Activated T-cell treated with anti-CD3 and anti-CD28 coated beads, Interleukin-2, amount 50 U/mL, for 24 hours (primary cell): Measurements from ENCODE around the gene CARD18.
"Not testable (repeated sequence)": the region's sequence is repeated elsewhere in the genome, so short reads cannot be mapped to it uniquely, and the experiment has no call there.

ENCODE experiments used
- DNase-seq: peaks from one replicate; pipeline ENCODE4 v3.0.0-alpha.2; 2020
- H3K27ac Mint-ChIP-seq: 2 replicates; pipeline ENCODE4 v1.8.0; 2020; ENCODE audit warnings: mild to moderate bottlenecking, mixed read lengths
- H3K27me3 Mint-ChIP-seq: 2 replicates; pipeline ENCODE4 v1.8.0; 2020; ENCODE audit warnings: mixed read lengths
- H3K36me3 Mint-ChIP-seq: 2 replicates; pipeline ENCODE4 v1.8.0; 2020; ENCODE audit warnings: low read depth, mixed read lengths
- H3K4me1 Mint-ChIP-seq: 2 replicates; pipeline ENCODE4 v1.8.0; 2020; ENCODE audit warnings: low read depth, mixed read lengths
- H3K4me3 Mint-ChIP-seq: 2 replicates; pipeline ENCODE4 v1.8.0; 2020; ENCODE audit warnings: mild to moderate bottlenecking, moderate library complexity, mixed read lengths
- H3K9me3 Mint-ChIP-seq: 2 replicates; pipeline ENCODE4 v1.8.0; 2020; ENCODE audit warnings: mixed read lengths

The CARD18 gene

GRCh38 chr11:105109321-105109720 lies 30.2 kb downstream of the CARD18 start:
- DNase-seq = no peak
- Mint-ChIP-seq H3K4me1 (peaks cover 24% of the 10 kb centered on the region), H3K27me3 (peaks cover 16% of the 10 kb centered on the region), H3K9me3 (peaks cover 5% of the 10 kb centered on the region), H3K4me3 (no peak overlapping the region), H3K36me3 (no peaks in the 10 kb centered on the region), H3K27ac (no peak overlapping the region)

GRCh38 chr11:105108247-105108646 lies 31.3 kb downstream of the CARD18 start:
- DNase-seq = no peak
- Mint-ChIP-seq H3K4me3 (no peak overlapping the region), H3K27me3 (peaks cover 12% of the 10 kb centered on the region), H3K9me3 (peaks cover 5% of the 10 kb centered on the region), H3K4me1 (peaks cover 24% of the 10 kb centered on the region), H3K36me3 (no peaks in the 10 kb centered on the region), H3K27ac (no peak overlapping the region)

- not testable (repeated sequence) for H3K36me3 Mint-ChIP-seq, DNase-seq, H3K27ac Mint-ChIP-seq, H3K9me3 Mint-ChIP-seq
- H3K4me3 Mint-ChIP-seq = peak overlapping the region; percentile 8
- peaks cover 12% of the 10 kb centered on the region for H3K27me3 Mint-ChIP-seq
- H3K4me1 Mint-ChIP-seq = peaks cover 24% of the 10 kb centered on the region
Measured at GRCh38 chr11:105107226-105107825, 32.2 kb downstream of the CARD18 start.

- DNase-seq = no peak
- H3K4me3 Mint-ChIP-seq = no peak overlapping the region
- H3K27ac Mint-ChIP-seq = no peak overlapping the region
- H3K36me3 Mint-ChIP-seq = no peaks in the 10 kb centered on the region
- H3K9me3 Mint-ChIP-seq = peaks cover 5% of the 10 kb centered on the region
- peaks cover 12% of the 10 kb centered on the region for H3K27me3 Mint-ChIP-seq
- H3K4me1 Mint-ChIP-seq = peaks cover 29% of the 10 kb centered on the region
Measured at GRCh38 chr11:105106140-105106539, 33.4 kb downstream of the CARD18 start.

GRCh38 chr11:105104292-105104691 lies 35.3 kb downstream of the CARD18 start:
- Mint-ChIP-seq H3K4me1 (peaks cover 33% of the 10 kb centered on the region), H3K36me3 (no peaks in the 10 kb centered on the region), H3K9me3 (peaks cover 5% of the 10 kb centered on the region), H3K27me3 (peaks cover 4% of the 10 kb centered on the region), H3K4me3 (no peak overlapping the region), H3K27ac (no peak overlapping the region)
- no peak for DNase-seq

GRCh38 chr11:105103336-105103735 lies 36.2 kb downstream of the CARD18 start:
- H3K36me3 Mint-ChIP-seq = no peaks in the 10 kb centered on the region
- no peak overlapping the region for H3K4me3 Mint-ChIP-seq
- peaks cover 5% of the 10 kb centered on the region for H3K9me3 Mint-ChIP-seq
- peaks cover 4% of the 10 kb centered on the region for H3K27me3 Mint-ChIP-seq
- H3K4me1 Mint-ChIP-seq = peaks cover 35% of the 10 kb centered on the region
- DNase-seq = no peak
- H3K27ac Mint-ChIP-seq = no peak overlapping the region

- not testable (repeated sequence) for H3K27ac Mint-ChIP-seq, H3K4me3 Mint-ChIP-seq, H3K36me3 Mint-ChIP-seq, H3K27me3 Mint-ChIP-seq, DNase-seq, H3K9me3 Mint-ChIP-seq
- peaks cover 30% of the 10 kb centered on the region for H3K4me1 Mint-ChIP-seq
Measured at GRCh38 chr11:105102079-105102581, 37.4 kb downstream of the CARD18 start.

- DNase-seq = no peak
Measured at GRCh38 chr11:105100981-105101630, 38.5 kb downstream of the CARD18 start.

GRCh38 chr11:105100206-105100605 lies 39.4 kb downstream of the CARD18 start:
- peak overlapping the region; percentile 9 for H3K27ac Mint-ChIP-seq
- H3K4me3 Mint-ChIP-seq = no peak overlapping the region
- DNase-seq = no peak

More at GRCh38 chr11:105100981-105101630, 38.5 kb downstream of the CARD18 start:
- Mint-ChIP-seq H3K27me3 (no peaks in the 10 kb centered on the region), H3K27ac (peak overlapping the region; percentile 78), H3K36me3 (no peaks in the 10 kb centered on the region), H3K9me3 (peaks cover 5% of the 10 kb centered on the region), H3K4me1 (peaks cover 30% of the 10 kb centered on the region), H3K4me3 (no peak overlapping the region)

GRCh38 chr11:105099594-105099993 lies 40.0 kb downstream of the CARD18 start:
- not testable (repeated sequence) for H3K27me3 Mint-ChIP-seq, H3K4me3 Mint-ChIP-seq, H3K9me3 Mint-ChIP-seq, H3K36me3 Mint-ChIP-seq, DNase-seq
- Mint-ChIP-seq H3K4me1 (peaks cover 30% of the 10 kb centered on the region), H3K27ac (peak overlapping the region; percentile 60)

More at GRCh38 chr11:105100206-105100605, 39.4 kb downstream of the CARD18 start:
- no peaks in the 10 kb centered on the region for H3K36me3 Mint-ChIP-seq
- H3K4me1 Mint-ChIP-seq = peaks cover 30% of the 10 kb centered on the region
- peaks cover 4% of the 10 kb centered on the region for H3K9me3 Mint-ChIP-seq
- H3K27me3 Mint-ChIP-seq = no peaks in the 10 kb centered on the region

GRCh38 chr11:105092256-105093239 lies 47.0 kb downstream of the CARD18 start:
- Mint-ChIP-seq H3K36me3 (no peaks in the 10 kb centered on the region), H3K4me1 (no peaks in the 10 kb centered on the region), H3K27me3 (peaks cover 8% of the 10 kb centered on the region), H3K9me3 (no peaks in the 10 kb centered on the region), H3K27ac (no peak overlapping the region), H3K4me3 (no peak overlapping the region)
- no peak for DNase-seq
